HG03039 (cell line): ENCODE results near the gene WLS.

Experiments
- ATAC-seq: cut with Tn5 transposase; IDR thresholded peaks from one replicate; pipeline ENCODE4 v1.9.1; 2021; ENCODE audit warnings: mild to moderate bottlenecking, moderate library complexity; ENCODE audit not compliant: unreplicated experiment

The WLS gene

DNA sequence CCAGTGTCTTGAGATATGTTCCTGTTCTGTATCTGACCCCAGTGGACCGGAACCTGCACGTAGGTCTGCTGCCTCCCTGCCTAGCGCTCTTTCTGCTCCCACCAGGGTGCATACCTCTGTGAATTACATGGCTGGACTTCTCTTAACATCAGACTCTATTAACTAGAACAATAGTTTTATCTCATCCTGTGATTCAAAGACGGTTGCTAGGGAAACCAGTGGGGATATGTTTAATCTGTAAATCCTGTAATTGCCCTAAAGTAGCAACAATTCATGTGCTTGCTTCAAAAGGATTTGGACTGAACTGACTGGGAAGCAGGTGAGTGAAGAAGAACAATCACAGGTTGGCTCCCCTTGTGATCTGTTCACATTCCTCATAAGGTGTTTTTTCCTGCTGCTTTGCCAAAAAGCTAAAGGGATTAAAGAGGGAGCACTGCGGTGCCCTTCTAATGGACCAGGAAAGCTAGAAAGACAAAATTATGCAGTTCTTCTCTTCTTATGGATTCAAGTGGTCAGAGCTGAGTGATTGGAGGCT, 129.2 kb downstream of the WLS start:
- ATAC-seq = no peak

DNA sequence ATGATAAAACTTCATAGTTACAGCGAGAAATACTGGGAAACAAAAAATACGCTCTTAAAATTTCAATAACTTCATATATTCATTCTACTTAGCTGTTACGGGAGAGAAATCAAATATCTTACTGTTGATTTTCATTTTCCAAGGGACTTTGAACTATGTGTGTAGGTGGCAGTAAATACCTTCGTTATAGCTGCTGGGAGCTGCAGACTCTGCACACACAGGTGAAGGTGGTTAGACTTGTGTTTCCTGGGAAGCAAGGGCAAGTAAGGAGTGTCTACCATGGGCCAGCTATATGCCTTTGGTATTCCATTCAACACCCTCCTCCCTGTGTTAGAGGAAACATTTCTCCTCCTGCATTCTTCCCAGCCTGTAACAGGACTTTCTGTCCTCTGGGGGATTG, 130.5 kb downstream of the WLS start:
- ATAC-seq = no peak

DNA sequence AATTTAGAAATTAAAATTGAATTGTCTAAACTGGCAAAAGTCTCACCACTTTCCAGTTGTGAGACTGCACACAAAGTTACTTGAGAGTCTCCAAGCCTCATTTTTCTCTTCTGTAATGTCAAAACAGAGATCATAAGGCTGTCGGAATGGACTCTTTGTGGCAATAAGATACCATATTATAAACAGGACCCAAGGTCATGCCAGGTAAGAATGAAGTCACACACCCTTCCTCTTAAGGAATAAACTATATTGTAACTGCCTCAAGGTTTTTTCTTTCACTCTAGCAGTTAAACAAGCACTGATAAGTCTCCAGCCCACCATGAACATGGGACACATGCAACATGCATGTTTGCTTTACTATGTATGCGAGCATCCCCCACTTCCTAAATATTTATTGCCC, 131.8 kb downstream of the WLS start:
- no peak for ATAC-seq

DNA sequence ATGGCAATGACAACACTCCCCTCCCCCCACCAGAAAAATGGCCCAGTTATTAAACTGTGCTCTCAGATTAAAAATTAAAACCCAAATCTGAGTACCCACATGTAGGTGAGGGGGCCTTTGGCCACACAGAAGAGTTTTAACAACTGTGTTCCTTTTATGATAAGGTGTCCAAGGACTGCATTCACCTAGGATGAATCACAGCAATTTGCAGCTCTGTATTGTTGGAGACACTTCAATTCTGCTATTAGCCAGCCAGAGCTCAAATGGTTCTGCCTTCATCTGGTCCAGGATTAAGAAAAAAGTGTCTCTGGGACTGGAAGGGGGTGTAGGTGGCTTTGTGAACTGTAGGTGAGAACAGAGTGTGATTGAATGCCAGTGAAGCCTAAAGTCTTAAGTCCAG, 138.6 kb downstream of the WLS start:
- no peak for ATAC-seq

DNA sequence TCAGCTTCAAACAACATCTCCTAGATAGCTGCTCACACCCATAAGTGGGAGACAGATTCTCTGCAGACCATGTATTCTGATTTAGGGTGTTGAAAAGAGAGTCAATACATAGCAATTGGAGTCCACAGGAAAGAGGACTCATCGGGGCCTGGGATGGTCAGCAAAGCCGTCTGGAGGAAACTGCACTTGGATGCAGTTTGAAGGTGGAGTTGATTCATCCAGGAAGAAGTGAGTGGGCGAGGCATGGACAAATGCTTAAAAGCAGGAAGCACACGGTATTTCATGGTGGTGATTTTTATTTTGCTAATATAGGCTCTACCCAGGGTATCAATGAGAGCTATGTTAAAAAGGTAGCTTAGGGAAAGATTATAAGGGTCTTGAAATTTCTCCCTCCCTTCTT, 145.1 kb downstream of the WLS start:
- no peak for ATAC-seq

DNA sequence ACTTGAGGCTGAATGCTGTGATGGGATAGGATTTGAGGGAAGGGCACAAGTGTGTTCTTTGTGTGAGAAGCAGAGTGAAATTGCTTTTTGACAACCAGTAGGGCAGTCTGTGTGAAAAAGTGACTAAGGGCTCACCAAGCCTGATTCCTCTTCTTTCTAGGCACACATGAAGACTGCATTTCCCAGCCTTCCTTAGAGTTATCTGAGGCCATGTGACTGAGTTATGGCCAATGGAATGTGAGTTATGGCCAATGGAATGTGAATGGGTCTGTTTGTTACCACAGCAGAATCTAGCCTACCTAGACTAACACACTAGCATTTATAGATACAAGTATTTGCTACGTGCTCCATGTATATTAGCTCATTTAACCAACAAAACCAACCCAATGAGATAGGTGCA, 146.6 kb downstream of the WLS start:
- no peak for ATAC-seq

DNA sequence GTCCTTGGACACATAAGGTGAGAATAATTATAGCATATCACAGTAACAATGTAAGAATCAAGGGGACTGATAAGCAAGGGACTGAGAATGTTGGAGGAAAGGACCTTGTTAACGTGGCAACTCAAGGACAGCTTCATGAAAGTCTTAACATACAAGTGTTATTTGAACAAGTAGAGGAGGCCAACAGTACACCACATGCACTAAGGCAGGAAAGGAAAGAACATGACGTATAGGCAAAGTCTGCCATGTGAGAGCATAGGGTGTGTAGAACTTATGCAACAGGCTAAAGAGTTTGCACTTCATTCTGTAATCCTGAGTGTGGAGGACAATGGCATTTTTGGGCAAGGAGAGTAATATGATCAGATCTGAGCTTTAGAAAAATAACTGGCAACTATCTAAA, 148.6 kb downstream of the WLS start:
- ATAC-seq = no peak

DNA sequence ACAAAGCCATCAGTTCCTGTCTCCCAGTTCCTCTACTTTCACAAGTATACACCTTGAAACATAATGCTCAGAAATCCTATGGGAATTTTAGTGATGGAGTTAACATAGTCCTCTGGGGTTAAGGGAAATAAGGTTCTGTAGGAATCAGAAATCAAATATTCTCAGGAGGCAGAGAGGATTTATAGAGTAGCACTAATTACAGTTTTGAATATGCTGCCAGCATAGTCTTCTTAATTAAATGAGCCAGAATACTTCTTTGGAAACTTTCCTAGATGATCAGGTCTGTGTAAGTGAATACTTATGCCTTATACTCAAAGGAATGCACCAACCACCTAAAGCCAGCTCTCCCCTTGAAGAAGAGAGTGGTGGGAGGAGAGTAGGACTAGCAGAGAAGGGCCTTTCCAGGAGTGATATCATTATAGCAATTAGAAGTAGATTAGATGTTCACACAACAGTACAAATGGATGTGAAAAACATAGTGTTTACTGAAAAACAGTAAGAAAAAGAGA, 150.5 kb downstream of the WLS start:
- ATAC-seq = no peak

DNA sequence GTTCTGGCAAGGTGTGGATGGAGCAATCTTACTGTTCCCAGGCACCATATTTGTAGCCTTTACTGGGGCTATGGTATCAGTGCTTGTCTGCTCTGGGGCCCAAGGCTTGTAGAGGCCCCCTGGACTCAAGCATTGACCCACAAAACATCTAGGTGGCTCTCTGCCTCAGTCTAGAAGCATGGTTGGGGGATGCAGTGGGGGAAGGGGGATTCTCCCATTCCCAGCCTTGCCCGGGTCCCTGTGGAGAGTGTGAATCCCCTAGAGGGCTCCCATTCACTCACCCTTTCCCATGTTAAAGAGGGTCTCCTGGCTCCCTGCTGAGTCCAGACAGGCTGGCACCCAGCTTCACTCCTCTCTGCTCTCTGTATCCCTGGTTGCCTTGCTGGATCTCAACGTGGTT, 153.7 kb downstream of the WLS start:
- no peak for ATAC-seq
